HG02852 (cell line): ENCODE measurements around the gene XRCC3.
"Not testable (repeated sequence)": the region's sequence is repeated elsewhere in the genome, so short reads cannot be mapped to it uniquely, and the experiment has no call there.

ENCODE experiments used
- ATAC-seq: cut with Tn5 transposase; IDR thresholded peaks from one replicate; pipeline ENCODE4 v1.9.1; 2021; ENCODE audit warnings: mild to moderate bottlenecking, moderate library complexity; ENCODE audit not compliant: unreplicated experiment

XRCC3 gene

DNA sequence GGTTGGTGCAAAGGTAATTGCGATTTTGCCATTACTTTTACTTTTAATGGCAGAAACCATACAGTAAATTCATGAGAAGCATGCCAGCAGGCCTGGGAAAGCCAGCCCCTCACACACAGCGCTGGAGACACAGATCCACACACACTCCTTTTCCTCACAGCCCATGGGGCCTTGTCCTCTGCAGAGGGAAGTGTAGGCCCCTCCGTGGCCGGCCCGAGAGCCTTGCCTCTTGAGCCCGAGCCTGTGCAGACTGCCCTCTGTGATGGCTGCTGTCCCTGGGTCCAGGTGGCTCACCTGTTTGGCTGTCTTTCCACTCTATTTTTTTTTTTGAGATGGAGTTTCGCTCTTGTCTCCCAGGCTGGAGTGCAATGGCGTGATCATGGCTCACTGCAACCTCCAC, 39.3 kb downstream of the XRCC3 start:
- no peak for ATAC-seq

DNA sequence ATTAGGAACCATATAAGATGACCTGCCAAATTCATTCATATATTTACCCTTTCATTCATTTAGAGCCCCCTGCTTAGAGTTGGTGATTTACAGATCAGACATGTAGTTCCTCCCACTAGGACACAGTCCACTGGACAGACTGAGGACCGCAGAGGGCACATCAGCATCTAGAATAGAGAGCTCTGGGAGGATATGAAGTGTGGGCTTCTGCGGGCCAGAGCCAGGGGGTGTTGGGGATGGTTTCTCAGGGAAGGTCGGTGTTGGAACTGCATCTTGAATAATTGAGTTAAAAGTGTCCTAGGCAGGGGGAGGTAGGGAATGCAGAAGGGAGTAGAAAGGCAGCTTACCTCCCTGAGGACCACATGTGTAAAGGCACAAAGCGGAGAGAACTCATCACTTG, 43.3 kb downstream of the XRCC3 start:
- no peak for ATAC-seq

DNA sequence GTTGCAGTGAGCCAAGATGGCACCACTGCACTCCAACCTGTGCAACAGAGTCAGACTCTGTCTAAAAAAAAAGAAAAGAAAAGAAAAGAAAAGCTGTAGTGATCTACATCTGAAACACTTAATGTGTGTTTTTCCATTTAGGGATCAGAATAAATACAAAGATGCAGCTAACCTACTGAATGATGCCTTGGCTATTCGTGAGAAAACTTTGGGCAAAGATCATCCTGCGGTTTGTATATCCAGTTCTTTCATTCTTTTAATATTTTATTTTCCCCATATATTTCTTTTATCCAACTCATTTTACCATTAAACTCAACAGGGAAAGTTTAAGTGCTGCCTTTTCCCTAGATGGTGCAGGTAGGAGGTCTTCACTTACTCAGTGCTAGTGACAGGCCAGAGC, 45.9 kb downstream of the XRCC3 start:
- ATAC-seq = no peak

DNA sequence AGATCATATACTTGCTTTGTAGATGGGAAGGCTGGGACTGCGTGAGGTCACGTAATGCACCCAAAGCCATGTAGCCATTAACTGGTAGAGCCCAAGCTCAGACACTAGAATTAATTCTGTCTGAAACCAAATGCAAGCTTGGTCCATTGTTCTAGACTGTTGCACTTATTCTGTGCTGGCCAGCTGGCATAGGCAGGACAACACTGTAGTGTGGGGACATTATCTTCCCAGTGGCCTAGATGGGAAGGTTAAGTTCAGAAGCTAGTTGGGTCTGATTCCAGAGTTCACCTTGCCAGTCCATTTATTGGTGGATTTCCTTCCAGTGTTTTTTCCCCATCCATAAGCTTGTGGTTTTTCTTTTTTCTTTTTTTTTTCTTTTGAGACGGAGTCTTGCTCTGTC, 47.1 kb downstream of the XRCC3 start:
- ATAC-seq = no peak

DNA sequence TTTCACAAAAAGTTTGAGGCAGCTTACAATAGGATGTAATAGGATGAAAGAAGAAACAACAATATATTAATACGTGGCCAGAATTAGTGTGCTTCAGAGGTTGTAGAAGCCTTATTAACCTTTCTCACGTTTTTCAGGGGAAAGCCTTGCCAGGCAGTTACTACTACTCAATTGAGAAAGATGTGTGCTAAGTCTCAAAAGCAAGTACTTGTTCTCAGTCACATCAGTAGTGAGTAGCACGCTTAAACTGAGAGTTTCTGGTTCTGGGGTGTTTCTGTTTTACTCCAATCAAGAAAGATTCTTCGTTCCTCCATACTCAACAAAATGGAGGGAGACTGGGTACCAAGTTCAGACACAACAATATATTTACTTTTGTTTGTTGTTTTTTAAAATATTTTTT, 47.6 kb downstream of the XRCC3 start:
- no peak for ATAC-seq

DNA sequence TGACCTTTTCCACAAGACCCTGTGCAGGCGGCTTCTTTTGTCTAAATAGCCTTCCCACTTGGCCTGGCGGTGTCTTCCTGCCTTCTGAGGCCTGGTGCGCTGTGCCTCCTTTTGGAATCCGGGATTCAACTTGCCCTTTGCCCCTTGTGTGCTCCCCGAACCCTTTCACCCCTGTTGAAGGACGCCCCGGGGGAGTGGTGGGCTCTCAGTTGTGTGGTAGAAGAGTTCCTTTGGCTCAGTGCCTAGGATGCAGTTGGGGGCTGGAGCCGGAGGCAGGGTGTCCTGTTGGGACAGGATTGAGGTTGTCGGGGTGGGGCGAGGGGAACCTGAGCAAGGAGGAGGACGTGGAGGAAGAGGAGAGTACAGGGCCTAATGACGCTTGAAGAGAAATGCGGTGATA, 51.7 kb downstream of the XRCC3 start:
- ATAC-seq = no peak

DNA sequence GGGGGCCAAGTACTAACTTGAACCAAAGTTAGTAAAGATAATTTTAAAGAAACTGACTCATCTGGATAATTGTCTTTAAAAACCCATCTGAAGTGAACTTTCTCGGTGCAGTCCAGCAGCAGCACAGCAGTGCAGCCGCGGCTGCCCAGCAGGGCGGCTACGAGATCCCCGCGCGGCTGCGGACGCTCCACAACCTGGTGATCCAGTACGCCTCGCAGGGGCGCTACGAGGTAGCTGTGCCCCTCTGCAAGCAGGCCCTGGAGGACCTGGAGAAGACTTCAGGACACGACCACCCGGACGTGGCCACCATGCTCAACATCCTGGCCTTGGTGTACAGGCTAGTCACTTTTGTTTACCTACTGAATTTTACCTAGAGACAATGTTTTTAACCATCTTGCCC, 52.7 kb downstream of the XRCC3 start:
- no peak for ATAC-seq

DNA sequence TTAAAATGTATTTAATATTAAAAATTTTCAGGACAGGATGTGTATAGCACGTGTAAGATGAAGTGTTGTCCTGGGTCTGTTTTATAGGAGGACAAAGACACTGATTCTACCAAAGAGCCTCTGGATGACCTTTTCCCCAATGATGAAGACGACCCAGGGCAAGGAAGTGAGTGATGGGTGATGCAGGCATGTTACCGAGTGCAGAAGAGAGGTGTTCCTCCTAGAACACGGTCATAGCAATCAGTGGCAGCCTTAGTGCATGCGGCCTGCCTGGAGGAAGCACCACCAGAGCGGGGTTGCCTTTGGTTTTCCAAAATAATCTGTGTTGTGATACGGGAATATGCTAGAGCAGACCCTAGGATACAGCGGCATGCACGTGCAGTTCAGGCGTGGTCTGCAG, 53.2 kb downstream of the XRCC3 start:
- no peak for ATAC-seq

DNA sequence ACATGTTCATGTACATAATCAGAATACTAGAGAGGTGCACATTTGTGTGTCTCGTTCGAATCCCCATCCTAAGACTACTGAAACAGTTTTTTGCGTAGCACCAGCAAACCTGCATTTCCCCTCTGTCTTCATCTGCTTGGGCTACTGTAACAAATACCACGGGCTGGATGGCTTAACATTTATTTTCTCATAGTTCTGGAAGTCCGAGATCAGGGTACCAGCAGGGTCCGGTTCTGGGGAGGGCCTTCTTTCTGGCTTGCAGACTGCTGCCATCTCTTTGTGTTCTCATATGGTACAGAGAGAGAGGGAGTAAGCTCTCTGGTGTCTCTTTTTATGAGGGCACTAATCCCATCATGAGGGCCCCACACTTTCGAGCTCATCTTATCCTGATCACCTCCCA, 55.6 kb downstream of the XRCC3 start:
- no peak for ATAC-seq

DNA sequence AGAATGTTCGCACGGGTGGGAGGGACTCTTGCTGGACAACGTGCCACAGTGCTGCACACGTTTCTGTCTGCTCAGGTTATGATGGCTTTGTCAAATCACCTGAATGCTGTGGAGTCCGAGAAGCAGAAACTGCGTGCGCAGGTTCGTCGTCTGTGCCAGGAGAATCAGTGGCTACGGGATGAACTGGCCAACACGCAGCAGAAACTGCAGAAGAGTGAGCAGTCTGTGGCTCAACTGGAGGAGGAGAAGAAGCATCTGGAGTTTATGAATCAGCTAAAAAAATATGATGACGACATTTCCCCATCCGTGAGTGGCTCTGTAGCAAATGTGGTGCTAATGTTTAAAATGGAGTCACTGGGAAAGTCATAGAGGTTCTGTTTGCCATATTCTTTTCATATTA, 57.8 kb downstream of the XRCC3 start:
- no peak for ATAC-seq

DNA sequence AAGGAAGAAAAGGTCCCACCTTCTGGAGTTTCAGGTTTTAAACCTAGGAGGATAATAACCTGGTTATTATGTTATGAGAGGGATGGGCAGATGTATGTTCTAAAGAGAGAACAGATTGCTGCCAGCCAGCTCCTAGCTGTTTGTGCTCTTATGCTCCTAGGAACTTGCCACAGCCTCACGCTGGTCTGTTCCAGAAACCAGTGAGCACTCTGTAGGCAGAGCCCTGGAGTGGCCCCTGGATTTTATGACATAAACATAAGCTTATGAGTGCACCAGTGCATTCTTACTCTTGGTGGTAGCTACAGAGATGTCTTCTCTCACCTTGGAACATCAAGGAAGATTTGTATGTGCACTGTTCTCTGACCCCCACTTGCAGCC, 58.5 kb downstream of the XRCC3 start:
- ATAC-seq = no peak

DNA sequence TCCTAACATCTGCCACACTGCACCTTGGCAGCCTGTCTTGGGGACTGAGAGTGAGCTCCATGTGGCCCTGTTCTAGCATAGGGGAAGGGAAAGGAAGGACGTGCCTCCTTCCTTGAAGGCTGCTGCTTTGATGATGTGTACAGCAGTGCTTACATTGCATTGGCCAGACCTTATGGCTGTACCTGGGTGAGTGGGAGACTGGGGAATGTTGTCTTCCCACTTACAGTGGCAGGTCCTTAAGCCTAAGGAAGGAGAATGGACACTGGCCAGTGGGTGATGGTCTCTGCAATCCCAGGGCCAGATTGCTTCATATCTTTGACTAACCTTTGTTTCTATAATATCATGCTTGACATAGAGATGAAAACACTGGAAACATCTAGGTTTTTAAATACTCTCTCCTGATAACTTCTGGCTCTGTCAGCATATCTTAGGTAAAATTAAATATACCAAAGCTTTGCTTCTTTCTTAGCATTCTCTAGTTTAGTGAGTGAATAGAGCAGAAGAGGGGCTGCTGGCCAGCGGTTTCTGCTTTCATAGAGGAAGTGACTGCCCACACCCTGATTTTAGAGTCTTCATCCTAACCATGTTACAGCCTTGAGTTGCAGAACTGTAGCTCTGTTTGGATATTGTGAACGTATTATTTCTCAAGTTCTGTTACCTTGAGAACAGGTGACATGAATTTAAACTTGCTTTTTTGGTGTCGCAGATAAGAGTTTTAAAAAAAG, 59.1 kb downstream of the XRCC3 start:
- no peak for ATAC-seq

DNA sequence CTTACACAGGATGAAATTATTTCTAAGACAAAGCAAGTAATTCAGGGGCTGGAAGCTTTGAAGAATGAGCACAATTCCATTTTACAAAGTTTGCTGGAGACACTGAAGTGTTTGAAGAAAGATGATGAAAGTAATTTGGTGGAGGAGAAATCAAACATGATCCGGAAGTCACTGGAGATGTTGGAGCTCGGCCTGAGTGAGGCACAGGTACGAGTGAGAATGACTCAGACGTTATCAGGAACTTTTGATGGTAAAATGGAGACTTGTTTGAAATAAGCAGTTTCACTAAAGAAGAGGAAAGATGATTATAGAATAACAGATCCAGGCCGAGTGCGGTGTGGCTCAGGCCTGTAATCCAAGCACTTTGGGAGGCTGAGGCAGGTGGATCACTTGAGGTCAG, 60.6 kb downstream of the XRCC3 start:
- no peak for ATAC-seq

DNA sequence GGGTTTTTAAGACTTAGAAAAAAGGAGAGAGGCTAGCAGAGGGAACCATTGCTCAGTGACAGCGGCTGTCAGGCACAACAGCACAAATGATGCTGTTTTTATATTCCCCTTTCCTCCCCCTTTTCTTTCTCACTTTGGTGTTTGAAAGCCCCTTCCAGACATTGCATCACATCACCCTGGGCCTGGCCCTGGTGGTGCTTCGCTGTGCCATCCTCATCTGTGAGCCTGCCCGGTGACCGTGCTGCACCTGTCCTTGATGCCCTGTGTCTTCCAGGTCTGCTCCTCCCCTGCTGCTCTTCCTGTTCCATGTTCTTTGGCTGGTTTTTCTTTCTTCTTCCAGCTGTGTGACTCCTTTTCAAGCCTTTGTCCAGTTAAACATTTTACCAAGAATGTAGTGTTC, 61.4 kb downstream of the XRCC3 start:
- ATAC-seq = no peak

DNA sequence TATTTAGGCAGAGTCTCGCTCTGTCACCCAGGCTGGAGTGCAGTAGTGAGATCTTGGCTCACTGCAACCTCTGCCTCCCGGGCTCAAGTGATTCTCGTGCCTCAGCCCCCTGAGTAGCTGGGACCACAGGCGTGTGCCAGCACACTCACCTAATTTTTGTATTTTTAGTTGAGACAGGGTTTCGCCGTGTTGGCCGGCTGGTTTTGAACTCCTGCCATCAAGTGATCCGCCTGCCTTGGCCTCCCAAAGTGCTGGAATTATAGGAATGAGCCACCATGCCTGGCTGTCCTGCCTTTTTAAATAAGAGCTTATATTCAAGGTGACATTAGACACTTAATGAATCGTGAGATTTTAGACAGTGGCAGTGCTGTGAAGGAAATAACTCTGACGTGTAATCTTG, 61.9 kb downstream of the XRCC3 start:
- not testable (repeated sequence) for ATAC-seq

DNA sequence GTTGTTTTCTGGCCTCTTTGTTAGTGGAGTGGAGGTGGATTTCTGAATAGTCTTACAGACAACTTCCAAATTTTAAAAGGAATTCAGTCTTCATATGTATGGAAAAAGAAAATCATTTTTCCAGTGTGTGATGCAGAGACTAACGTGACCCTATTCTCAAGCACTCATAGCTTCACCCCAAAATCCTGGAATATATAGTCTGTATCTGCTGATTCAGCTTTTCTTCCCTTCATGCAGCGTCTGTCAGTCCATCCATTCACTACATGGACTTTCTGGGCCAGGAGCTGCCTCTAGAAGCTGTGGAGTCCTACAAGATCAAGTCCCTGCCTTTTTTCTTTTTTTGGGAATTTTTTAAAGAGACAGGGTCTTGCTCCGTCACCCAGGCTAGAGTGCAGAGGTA, 62.4 kb downstream of the XRCC3 start:
- ATAC-seq = no peak

DNA sequence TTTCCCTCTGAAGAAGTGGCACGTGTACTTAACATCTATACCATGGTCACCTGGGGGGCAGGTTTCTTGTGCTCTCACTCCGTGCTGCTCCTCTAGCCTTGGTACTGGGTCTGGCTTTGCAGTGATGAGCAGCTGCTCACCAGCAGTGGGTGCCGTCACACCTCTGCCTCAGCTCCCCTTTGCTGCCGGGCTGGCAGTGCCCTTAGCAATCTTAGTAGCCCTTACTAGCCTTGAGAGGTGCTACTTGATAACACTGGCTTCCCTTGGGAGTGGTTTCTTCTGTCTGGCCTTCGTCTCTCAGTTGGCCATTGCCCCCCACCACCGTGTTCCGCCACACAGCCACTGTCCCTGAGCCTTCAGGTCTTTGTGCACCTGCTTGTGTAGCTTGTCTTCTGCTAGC, 63.7 kb downstream of the XRCC3 start:
- no peak for ATAC-seq

DNA sequence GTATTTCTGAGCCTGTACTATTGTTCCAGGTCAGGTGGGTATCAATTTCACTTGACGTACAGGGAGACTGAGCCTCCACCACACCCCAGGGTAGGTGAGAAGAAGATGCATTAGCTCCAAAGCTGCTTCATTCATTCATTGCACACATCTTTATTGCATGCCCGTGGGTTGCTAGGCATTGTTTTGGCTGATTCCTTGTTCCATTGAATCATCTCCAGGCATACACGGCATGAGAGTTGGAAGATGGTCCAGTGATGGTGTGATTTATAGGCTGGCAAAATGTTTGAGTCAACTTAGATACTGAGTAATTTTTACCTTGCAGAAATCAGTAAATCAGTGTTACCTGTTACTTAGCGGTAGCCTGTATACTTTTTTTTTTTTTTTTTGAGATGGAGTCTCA, 65.0 kb downstream of the XRCC3 start:
- no peak for ATAC-seq

DNA sequence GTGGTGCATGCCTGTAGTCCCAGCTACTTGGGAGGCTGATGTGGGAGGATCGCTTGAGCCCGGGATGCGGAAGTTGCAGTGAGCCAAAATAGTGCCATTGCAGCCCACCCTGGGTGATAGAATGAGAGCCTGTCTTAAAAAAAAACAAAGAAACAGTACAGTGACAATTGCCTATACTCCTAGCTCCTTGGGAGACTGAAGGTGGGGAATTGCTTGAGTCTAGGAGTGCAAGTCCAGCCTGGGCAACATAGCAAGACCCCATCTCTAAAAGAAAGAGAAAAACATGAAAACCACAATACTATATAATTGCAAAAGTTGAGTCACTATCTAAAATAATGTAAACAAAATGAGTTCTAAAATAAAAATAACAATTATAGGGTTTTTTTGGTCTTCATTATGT, 66.2 kb downstream of the XRCC3 start:
- no peak for ATAC-seq
